Measurements from ENCODE around the gene MAGI2. TPM values are rescaled to one million over a fixed set of nuclear protein-coding genes. Genes with fewer than 3 reads are reported as not detected.

MAGI2 gene
- total RNA-seq, 1 donor from 2014 or later: 6.9 TPM

DNA sequence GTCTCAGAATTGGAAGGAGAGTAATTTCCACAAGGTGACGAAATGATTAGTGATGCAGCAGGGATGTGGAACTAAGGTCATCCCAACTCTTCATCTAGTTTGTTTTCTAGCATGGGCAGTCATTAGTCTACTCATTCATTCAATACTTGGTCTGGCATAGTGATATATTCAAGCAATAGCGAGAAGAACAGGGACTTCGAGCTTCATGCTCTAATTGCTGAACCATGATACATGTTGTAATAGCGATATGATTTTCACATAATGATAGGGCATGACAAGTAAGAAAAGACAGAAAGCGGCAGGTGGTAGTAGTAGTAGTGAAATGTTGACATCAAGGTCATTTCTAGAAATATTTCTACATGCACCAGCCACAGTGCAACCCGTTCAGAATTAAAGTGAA lies 1002.8 kb downstream of the MAGI2 start:
- no peak overlapping the region for H3K27ac ChIP-seq
- no peaks in the 10 kb centered on the region for H3K4me1 ChIP-seq
- intact Hi-C loops (cut with DNase I): no loop called here
- no peaks in the 10 kb centered on the region for H3K27me3 ChIP-seq
- H3K36me3 ChIP-seq: no peaks in the 10 kb centered on the region
- TF ChIP-seq POLR2A (IDR thresholded peaks at IDR 0.05) (no peak), CTCF (IDR thresholded peaks at IDR 0.05) (no peak), POLR2AphosphoS5 (IDR thresholded peaks at IDR 0.05; ENCODE audit: insufficient read depth in 1 of 2, low read depth in 1 of 2) (no peak)
- H3K4me3 ChIP-seq: no peak overlapping the region
- no peak for DNase-seq (ENCODE audit: extremely low spot score in 2 of 2)
- no peaks in the 10 kb centered on the region for H3K9me3 ChIP-seq

- Histone ChIP-seq H3K9me3 (no peaks in the 10 kb centered on the region), H3K27ac (no peak overlapping the region), H3K27me3 (no peaks in the 10 kb centered on the region), H3K36me3 (no peaks in the 10 kb centered on the region), H3K4me1 (no peaks in the 10 kb centered on the region), H3K4me3 (no peak overlapping the region)
- intact Hi-C loops (cut with DNase I): no loop called here
- TF ChIP-seq POLR2A (IDR thresholded peaks at IDR 0.05) (no peak), CTCF (IDR thresholded peaks at IDR 0.05) (no peak), POLR2AphosphoS5 (IDR thresholded peaks at IDR 0.05; ENCODE audit: insufficient read depth in 1 of 2, low read depth in 1 of 2) (no peak)
- no peak for DNase-seq (ENCODE audit: extremely low spot score in 2 of 2)
Observed at GRCh38 chr7:78448911-78449310, 1004.6 kb downstream of the MAGI2 start.

DNA sequence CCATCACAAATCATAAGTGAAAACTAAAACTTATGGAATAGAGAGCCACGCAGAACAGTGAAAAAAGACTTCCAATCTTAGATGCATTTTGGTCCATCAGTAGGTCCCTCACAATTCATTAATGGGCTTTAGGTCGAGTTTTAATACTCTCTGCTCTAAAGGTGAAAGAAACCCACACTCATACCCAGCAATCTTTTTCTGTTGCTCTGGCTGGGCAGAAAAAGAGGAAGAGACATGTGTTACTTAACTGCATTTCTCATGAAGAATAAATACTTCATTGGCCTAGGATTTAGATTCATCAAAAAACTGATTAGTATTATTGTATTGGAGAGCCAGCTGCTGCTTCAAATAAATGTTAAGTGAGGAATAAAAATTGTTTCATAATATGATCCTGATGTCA lies 1009.2 kb downstream of the MAGI2 start:
- Histone ChIP-seq H3K36me3 (no peaks in the 10 kb centered on the region), H3K9me3 (no peaks in the 10 kb centered on the region), H3K27me3 (no peaks in the 10 kb centered on the region), H3K4me3 (no peak overlapping the region), H3K4me1 (no peaks in the 10 kb centered on the region), H3K27ac (no peak overlapping the region)
- DNase-seq (ENCODE audit: extremely low spot score in 2 of 2): no peak
- intact Hi-C loops (cut with DNase I): no loop called here
- TF ChIP-seq POLR2A (IDR thresholded peaks at IDR 0.05): no peak
- no peak for TF ChIP-seq CTCF (IDR thresholded peaks at IDR 0.05)
- TF ChIP-seq POLR2AphosphoS5 (IDR thresholded peaks at IDR 0.05; ENCODE audit: insufficient read depth in 1 of 2, low read depth in 1 of 2): no peak

DNA sequence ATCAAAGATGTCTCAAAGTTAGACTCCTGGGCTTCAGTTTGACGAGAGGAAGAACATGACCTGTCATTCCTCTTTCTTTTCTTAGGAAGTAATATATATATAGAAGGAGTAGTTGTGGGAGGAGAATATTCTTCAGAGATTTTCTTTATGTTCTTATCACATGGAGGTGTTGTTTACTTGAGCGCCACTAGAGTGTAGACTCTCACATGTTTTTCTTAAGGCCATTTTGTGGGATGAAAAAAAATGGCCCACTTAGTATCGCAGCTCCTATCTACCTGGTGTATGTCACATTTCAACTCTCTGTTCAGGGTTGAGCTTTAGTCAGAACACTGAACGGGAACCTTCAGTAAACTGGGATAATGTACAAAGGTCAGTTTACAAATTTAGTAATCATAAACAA lies 1009.7 kb downstream of the MAGI2 start:
- intact Hi-C loops (cut with DNase I): no loop called here
- H3K4me3 ChIP-seq: no peak overlapping the region
- H3K27me3 ChIP-seq: no peaks in the 10 kb centered on the region
- no peak overlapping the region for H3K27ac ChIP-seq
- no peaks in the 10 kb centered on the region for H3K4me1 ChIP-seq
- no peak for DNase-seq (ENCODE audit: extremely low spot score in 2 of 2)
- TF ChIP-seq POLR2A (IDR thresholded peaks at IDR 0.05): no peak
- TF ChIP-seq POLR2AphosphoS5 (IDR thresholded peaks at IDR 0.05; ENCODE audit: insufficient read depth in 1 of 2, low read depth in 1 of 2): no peak
- TF ChIP-seq CTCF (IDR thresholded peaks at IDR 0.05): no peak
- H3K9me3 ChIP-seq: no peaks in the 10 kb centered on the region
- no peaks in the 10 kb centered on the region for H3K36me3 ChIP-seq

GRCh38 chr7:78441737-78442136 lies 1011.7 kb downstream of the MAGI2 start:
- intact Hi-C loops (cut with DNase I): no loop called here
- DNase-seq (ENCODE audit: extremely low spot score in 2 of 2): no peak
- TF ChIP-seq POLR2AphosphoS5 (IDR thresholded peaks at IDR 0.05; ENCODE audit: insufficient read depth in 1 of 2, low read depth in 1 of 2): no peak
- TF ChIP-seq POLR2A (IDR thresholded peaks at IDR 0.05): no peak
- TF ChIP-seq CTCF (IDR thresholded peaks at IDR 0.05): no peak
- H3K36me3 ChIP-seq: no peaks in the 10 kb centered on the region
- no peaks in the 10 kb centered on the region for H3K9me3 ChIP-seq
- H3K4me1 ChIP-seq: peaks cover 6% of the 10 kb centered on the region
- no peak overlapping the region for H3K4me3 ChIP-seq
- no peak overlapping the region for H3K27ac ChIP-seq
- H3K27me3 ChIP-seq: no peaks in the 10 kb centered on the region
